Measurements from ENCODE around the gene COMMD10. TPM values are rescaled to one million over a fixed set of nuclear protein-coding genes. Genes with fewer than 3 reads are reported as not detected.

Gene COMMD10
- total RNA-seq, 4 donors from 2014 or later, result 26.8 to 44.3 (median 33.9) TPM

DNA sequence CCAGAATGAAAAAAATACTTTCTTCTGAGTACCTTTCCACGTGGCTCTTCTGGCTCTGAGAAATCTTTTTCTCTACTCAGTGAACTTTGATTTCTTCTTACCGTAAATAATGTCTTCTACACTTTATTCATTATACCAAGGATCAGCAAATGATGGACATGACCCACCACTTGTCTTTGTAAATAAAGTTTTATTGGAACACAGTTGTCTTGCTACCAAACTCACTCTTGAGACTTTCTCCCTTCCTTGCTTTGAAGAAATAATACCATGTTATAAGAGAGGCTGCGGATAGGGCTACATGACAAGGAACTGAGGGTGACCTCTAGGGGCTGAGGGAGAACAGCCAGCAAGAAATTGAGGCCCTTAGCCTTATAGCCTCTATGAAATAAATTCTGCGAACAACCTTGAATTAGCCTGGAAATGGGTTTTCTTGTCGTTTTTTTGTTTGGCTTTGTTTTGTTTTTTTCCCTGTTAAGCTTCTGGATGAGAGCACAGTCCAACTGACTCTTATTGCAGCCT is 212.5 kb downstream of the COMMD10 start:
- TF ChIP-seq, protein P1, sequence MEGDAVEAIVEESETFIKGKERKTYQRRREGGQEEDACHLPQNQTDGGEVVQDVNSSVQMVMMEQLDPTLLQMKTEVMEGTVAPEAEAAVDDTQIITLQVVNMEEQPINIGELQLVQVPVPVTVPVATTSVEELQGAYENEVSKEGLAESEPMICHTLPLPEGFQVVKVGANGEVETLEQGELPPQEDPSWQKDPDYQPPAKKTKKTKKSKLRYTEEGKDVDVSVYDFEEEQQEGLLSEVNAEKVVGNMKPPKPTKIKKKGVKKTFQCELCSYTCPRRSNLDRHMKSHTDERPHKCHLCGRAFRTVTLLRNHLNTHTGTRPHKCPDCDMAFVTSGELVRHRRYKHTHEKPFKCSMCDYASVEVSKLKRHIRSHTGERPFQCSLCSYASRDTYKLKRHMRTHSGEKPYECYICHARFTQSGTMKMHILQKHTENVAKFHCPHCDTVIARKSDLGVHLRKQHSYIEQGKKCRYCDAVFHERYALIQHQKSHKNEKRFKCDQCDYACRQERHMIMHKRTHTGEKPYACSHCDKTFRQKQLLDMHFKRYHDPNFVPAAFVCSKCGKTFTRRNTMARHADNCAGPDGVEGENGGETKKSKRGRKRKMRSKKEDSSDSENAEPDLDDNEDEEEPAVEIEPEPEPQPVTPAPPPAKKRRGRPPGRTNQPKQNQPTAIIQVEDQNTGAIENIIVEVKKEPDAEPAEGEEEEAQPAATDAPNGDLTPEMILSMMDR (IDR thresholded peaks at IDR 0.05), result no peak
- no peak for ATAC-seq (ENCODE audit: low FRiP score)
- DNase-seq (ENCODE audit: low spot score), result no peak

DNA sequence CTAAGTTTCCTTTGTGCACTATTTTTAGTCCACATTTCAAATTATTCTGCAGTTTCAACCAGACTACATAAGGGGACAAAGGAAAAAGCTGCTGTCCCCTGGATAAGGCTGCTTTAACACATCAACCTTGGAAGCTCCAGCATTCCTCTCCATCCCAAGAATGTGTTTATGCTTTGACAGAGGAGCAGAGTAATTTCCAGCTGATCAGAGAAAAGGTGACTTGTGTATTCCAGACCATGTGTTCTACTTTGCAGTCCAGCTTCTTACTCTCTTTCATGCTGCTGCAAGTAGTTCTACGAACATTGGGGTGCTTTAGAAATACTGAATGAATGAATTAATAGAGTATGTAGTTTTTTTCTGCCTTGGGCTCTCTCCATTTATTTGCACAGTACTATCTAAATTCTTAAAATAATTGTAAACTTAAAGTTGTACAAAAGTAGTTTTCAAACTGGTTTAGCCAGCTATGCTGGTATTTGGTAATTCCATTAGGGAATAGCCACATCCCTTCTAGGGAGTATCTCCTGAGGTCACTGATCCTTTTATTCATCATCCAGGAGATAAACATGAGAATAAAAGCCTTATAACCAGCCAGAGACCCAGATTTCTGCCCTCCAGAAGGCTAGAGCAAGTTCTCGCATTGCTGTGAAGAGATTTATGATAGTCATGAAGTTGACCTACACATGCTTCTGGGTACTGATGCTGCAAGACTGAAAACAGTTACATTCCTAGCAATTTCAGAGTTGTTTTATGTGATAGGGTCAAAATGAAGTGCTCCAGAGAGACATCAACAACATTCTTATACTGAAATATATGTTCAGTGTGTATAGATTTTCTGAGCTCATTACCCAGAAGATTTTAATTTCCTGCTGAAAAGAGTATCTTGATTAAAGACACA is 215.2 kb downstream of the COMMD10 start:
- ATAC-seq (ENCODE audit: low FRiP score) (no peak), DNase-seq (ENCODE audit: low spot score) (no peak)
- TF ChIP-seq, protein P1 (IDR thresholded peaks at IDR 0.05), result no peak

DNA sequence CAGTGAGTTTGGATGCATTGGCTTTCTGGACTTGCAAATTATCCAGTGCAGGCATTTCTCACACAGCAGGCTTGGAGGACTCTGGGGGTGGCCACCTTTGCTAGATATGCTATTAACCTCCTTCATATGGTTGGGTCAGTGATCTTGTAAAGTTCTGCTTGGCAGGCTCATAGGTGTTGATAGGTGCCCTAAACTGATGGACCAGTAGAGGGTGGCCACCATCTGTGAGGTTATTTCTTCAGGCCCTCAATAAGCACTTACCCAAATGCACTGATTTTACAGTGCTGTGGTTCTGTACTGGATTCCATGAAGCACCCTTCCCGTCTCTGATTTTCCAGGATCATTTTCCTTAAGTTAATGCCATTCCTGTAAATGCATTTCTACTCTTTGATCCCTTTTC is 216.3 kb downstream of the COMMD10 start:
- no peak for DNase-seq (ENCODE audit: low spot score)
- no peak for ATAC-seq (ENCODE audit: low FRiP score)
- TF ChIP-seq, protein P1 (IDR thresholded peaks at IDR 0.05), result no peak

DNA sequence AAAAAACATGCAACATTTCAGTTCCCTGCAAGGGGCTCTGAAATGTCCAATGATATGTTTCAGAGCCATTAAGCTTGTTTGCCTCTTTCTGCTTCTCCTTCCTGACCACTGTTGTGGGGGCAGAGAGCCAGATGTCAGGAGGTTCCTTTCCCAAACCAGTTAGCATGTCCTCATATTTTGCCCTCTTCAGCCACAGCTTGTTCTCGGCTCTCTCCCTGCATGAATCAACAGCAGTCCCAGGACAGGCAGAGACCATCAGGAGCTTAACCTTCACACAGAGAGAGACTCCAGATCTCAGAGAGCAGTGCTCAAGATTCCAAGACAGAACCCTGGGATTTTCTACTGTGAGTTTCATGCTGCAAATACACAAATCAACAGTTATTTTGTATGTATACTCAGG is 218.5 kb downstream of the COMMD10 start:
- TF ChIP-seq, protein P1 (IDR thresholded peaks at IDR 0.05), result no peak
- no peak for ATAC-seq (ENCODE audit: low FRiP score)

DNA sequence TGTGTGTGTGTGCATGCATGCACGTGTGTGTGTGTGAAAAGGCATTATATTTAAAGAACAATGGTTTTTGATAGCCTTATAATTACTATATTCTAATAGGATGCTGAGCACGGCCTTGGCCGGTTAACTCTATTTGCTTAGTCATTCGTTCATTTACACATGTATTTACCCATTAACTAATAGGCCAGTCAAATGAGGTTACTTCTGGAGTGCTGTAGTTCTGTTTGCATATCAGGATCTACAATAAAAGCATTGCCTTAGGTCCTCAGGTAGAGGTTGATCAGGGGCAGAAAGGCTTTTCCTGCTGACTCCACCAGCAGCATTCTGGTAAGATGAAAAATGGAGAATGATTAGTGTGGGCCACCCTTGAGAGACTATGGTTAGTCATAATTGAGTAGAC is 219.0 kb downstream of the COMMD10 start:
- TF ChIP-seq, protein P1 (IDR thresholded peaks at IDR 0.05), result no peak
- DNase-seq (ENCODE audit: low spot score), result no peak
- ATAC-seq (ENCODE audit: low FRiP score), result no peak

More for the DNA sequence above, 218.5 kb downstream of the COMMD10 start:
- DNase-seq (ENCODE audit: low spot score), result no peak

DNA sequence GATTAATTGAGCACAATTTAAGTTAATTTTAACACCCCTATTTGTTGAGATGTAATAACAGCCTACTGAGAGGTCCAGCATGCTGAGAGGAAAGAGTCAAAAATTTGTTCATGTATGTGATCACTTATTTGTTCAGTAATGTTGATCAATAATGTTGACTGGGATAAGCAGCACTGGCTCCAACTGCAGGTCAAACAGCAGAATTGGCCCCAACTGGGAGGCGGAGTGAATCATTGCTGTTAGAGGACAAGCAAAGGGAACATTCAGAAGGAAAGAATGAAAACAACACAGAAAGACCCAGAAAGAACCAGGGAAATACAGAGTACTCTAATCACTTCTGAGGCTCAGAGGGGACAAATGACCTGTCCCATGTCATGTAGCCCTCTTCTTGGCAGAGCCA is 221.1 kb downstream of the COMMD10 start:
- no peak for DNase-seq (ENCODE audit: low spot score)
- TF ChIP-seq, protein P1 (IDR thresholded peaks at IDR 0.05), result no peak
- ATAC-seq (ENCODE audit: low FRiP score), result no peak

DNA sequence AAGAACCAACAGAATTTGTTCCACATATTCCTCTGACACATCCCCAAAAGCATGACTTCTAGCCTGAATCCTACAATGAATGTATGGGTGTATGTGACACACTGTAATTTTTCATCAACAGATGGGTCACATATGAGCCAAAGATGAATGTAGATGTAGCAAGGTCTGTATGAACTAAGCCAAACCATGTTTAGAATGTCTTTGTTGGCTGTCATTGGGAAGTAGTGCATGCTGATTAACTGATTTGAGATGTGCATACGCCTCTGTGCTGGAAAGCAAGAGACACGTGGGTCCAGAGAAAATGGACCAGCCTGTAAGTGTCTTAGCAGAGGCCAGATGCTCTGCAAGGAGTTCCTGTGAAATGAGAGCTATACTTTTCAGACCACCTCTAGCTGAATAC is 222.0 kb downstream of the COMMD10 start:
- DNase-seq (ENCODE audit: low spot score) (no peak), ATAC-seq (ENCODE audit: low FRiP score) (no peak)
- TF ChIP-seq, protein P1 (IDR thresholded peaks at IDR 0.05), result no peak
